Left ventricle myocardium inferior (tissue), 1 donor: ENCODE data around the gene UQCC2. TPM values are rescaled to one million over a fixed set of nuclear protein-coding genes. Genes with fewer than 3 reads are reported as not detected.

Experiments
- DNase-seq: peaks from one replicate; pipeline ENCODE4 v3.0.0-alpha.2; 2020
- H3K27ac ChIP-seq: fragments of 200-600 bp; replicated peaks from 2 replicates; pipeline ENCODE4 v1.8.0; 2021
- H3K27me3 ChIP-seq: fragments of 200-600 bp; 2 replicates; pipeline ENCODE4 v1.8.0; 2021; ENCODE audit warnings: low read depth
- H3K36me3 ChIP-seq: fragments of 200-600 bp; 2 replicates; pipeline ENCODE4 v1.8.0; 2021
- H3K4me1 ChIP-seq: fragments of 200-600 bp; 2 replicates; pipeline ENCODE4 v1.8.0; 2021
- H3K4me3 ChIP-seq: fragments of 200-600 bp; 2 replicates; pipeline ENCODE4 v1.8.0; 2021; ENCODE audit warnings: mild to moderate bottlenecking, moderate library complexity
- H3K9me3 ChIP-seq: fragments of 200-600 bp; replicated peaks from 2 replicates; pipeline ENCODE4 v1.8.0; 2021
- CTCF ChIP-seq: fragments of 200-600 bp; IDR thresholded peaks from 2 replicates; pipeline ENCODE4 v1.8.0; 2021; ENCODE audit warnings: antibody characterized with exemption, mild to moderate bottlenecking, borderline replicate concordance
- intact Hi-C: fragments of 100-400 bp; cut with micrococcal nuclease; formaldehyde crosslinking; loops from one replicate; pipeline ENCODE4 v1.11.0; 2022
- total RNA-seq: library from RNA; stranded (reverse); fragmentation: NEBNext Ultra II Directional; extraction: Animal tissue kit (Norgen Biotek cat#: 25700); gene quantifications from one replicate; pipeline ENCODE4 v1.2.1, GENCODE V29; 2021
- donor health status: DM: no; HTN: yes; CAD: no; lungs with severe emphysema.

The UQCC2 gene
- total RNA-seq, 1 donor from 2014 or later, result 199 TPM

GRCh38 chr6:33688006-33688405 lies 23.5 kb downstream of the UQCC2 start:
- Histone ChIP-seq H3K27ac (no peak overlapping the region), H3K27me3 (no peaks in the 10 kb centered on the region), H3K4me1 (peaks cover 30% of the 10 kb centered on the region), H3K36me3 (peaks cover 67% of the 10 kb centered on the region), H3K4me3 (no peak overlapping the region), H3K9me3 (no peaks in the 10 kb centered on the region)
- DNase-seq, result no peak
- intact Hi-C loops, result no loop called here
- no peak for TF ChIP-seq CTCF

GRCh38 chr6:33686981-33687975 lies 24.2 kb downstream of the UQCC2 start:
- peaks cover 73% of the 10 kb centered on the region for H3K36me3 ChIP-seq
- H3K4me3 ChIP-seq, result no peak overlapping the region
- H3K4me1 ChIP-seq, result peaks cover 22% of the 10 kb centered on the region
- DNase-seq, result no peak
- H3K27me3 ChIP-seq, result no peaks in the 10 kb centered on the region
- no peaks in the 10 kb centered on the region for H3K9me3 ChIP-seq
- TF ChIP-seq CTCF, result no peak
- H3K27ac ChIP-seq, result no peak overlapping the region
- intact Hi-C loops, result no loop called here

- peaks cover 13% of the 10 kb centered on the region for H3K4me1 ChIP-seq
- peaks cover 73% of the 10 kb centered on the region for H3K36me3 ChIP-seq
- no peak overlapping the region for H3K4me3 ChIP-seq
- intact Hi-C loops, result no loop called here
- no peak for TF ChIP-seq CTCF
- DNase-seq, result no peak
- H3K27ac ChIP-seq, result no peak overlapping the region
- no peaks in the 10 kb centered on the region for H3K9me3 ChIP-seq
- no peaks in the 10 kb centered on the region for H3K27me3 ChIP-seq
Measured at GRCh38 chr6:33686225-33686924, 25.1 kb downstream of the UQCC2 start.

- H3K4me1 ChIP-seq, result peaks cover 6% of the 10 kb centered on the region
- no peak overlapping the region for H3K27ac ChIP-seq
- intact Hi-C loops, result no loop called here
- no peaks in the 10 kb centered on the region for H3K9me3 ChIP-seq
- no peak for DNase-seq
- H3K4me3 ChIP-seq, result no peak overlapping the region
- peaks cover 78% of the 10 kb centered on the region for H3K36me3 ChIP-seq
- no peaks in the 10 kb centered on the region for H3K27me3 ChIP-seq
- no peak for TF ChIP-seq CTCF
Measured at GRCh38 chr6:33685411-33686224, 25.9 kb downstream of the UQCC2 start.

GRCh38 chr6:33684983-33685382 lies 26.5 kb downstream of the UQCC2 start:
- Histone ChIP-seq H3K36me3 (peaks cover 85% of the 10 kb centered on the region), H3K4me3 (no peak overlapping the region), H3K27ac (no peak overlapping the region), H3K27me3 (no peaks in the 10 kb centered on the region), H3K4me1 (no peaks in the 10 kb centered on the region), H3K9me3 (no peaks in the 10 kb centered on the region)
- no peak for TF ChIP-seq CTCF
- intact Hi-C loops, result no loop called here
- no peak for DNase-seq
